HG03108 (cell line): ENCODE results near the gene ZNF554.
A peak's percentile ranks its signal among the peaks of the same experiment; 100 is the strongest.

ENCODE experiments used
- ATAC-seq: cut with Tn5 transposase; IDR thresholded peaks from one replicate; pipeline ENCODE4 v1.9.1; 2021; ENCODE audit warnings: moderate library complexity; ENCODE audit not compliant: unreplicated experiment

Gene ZNF554

GRCh38 chr19:2824129-2824528 lies 4.5 kb downstream of the ZNF554 start:
- no peak for ATAC-seq

DNA sequence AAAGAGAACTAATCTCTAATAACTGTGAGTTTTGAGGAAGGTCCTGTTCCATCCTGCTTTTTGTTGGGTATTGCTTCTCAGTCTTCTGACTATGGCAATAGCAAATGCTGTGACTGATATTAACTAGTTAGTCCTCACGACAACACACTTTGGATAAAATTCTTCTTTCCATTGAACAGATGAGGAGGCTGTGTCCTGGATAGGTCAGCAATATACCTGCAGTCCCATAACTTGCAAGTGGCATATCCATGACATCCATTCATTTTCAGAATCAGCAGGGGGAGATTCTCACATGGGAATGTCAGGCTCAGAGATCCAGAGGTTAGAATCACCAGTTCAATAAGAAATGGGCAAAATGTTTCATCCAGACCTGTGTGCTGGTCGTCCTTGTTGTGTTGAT lies 7.4 kb downstream of the ZNF554 start:
- no peak for ATAC-seq

GRCh38 chr19:2827840-2828489 lies 8.3 kb downstream of the ZNF554 start:
- no peak for ATAC-seq

DNA sequence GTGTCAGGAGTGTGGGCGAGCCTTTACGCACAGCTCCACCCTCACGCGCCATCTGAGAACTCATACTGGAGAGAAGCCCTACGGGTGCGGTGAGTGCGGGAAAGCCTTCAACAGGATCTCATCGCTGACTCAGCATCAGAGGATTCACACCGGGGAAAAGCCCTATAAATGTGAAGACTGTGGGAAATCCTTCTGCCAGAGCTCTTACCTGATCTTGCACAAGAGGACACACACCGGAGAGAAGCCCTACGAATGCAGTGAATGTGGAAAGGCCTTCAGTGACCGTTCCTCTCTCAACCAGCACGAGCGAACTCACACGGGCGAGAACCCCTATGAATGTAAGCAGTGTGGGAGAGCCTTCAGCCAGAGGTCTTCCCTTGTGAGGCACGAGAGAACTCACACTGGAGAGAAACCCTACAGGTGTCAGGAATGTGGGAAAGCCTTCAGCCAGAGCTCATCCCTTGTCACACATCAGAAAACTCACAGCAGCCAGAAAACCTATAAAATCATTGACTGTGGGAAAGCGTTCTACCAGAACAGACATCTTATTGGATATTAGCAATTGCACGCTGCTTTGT lies 14.7 kb downstream of the ZNF554 start:
- ATAC-seq: no peak

- ATAC-seq: no peak
These were observed 17.8 kb downstream of the ZNF554 start for GRCh38 chr19:2837430-2837829.

- peak; percentile 95 for ATAC-seq
These were observed 21.4 kb downstream of the ZNF554 start, which contains the start of gene ZNF555 for GRCh38 chr19:2840794-2841791. TSS of gene ZNF555 (plus strand) at chr19:2841475. CDS start at chr19:2841573, 98 bp downstream.

GRCh38 chr19:2841855-2842574 lies 22.3 kb downstream of the ZNF554 start:
- ATAC-seq: peak; percentile 9

DNA sequence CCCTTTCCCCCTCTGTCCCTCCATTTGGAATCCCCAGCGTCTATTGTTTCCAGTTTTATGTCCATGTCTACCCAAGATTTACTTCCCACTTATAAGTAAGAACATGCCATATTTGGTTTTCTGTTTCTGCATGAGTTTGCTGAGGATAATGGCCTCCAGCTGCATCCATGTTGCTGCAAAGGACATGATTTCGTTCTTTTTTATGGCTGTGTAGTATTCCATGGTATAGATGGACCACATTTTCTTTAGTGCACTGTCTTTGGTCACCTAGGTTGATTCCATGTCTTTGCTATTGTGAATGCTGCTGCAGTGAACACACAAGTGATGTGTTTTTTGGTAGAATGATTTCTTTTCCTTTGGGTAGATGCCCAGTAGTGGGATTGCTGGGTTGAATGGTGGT lies 25.4 kb downstream of the ZNF554 start:
- no peak for ATAC-seq

GRCh38 chr19:2846180-2846894 lies 26.7 kb downstream of the ZNF554 start:
- no peak for ATAC-seq

- ATAC-seq: no peak
These were observed 27.8 kb downstream of the ZNF554 start for GRCh38 chr19:2847507-2847906.

DNA sequence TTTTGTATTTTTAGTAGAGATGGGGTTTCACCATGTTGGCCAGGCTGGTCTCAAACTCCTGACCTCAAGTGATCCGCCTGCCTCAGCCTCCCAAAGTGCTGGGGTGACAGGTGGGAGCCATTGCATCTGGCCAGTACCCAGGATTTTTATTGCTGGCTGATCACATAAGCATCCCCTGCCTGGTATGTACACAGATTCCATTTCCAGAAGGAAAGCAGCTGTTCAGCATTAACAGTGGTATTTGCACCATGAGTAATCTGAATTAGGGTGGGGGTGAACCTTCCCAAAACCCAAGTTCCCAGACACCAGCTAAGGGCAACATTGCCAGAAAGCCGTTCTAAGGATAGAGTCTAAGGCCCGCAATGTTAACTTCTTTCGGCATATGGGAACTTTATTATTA lies 28.9 kb downstream of the ZNF554 start:
- no peak for ATAC-seq

DNA sequence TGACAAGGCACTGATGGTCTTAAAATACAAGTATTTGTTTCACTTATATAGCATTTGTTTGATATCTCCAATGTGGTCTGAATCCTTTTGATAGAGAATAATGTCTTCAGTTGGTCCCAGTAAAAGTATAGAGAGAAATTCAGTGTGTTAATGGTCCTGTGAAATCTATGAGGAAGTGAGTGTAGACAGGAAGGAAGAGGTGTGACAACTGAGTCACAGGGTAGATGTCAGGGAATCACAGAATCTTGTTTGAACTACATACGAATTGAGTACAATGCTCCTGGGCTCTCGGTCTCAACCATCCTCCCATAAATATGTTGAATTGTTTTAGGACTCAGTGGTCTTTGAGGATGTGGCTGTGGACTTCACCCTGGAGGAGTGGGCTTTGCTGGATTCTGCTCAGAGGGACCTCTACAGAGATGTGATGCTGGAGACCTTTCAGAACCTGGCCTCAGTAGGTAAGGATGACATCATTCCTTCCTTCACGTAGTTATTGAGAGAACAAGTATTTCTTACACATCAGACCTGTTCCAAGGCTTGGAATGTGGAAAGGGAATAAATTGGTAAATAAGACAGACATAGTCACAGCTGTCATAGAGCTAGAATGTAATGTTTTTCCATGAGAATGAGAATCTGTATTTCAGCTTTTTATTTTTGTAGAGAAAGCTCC lies 30.7 kb downstream of the ZNF554 start:
- no peak for ATAC-seq

- no peak for ATAC-seq
These were observed 32.9 kb downstream of the ZNF554 start for GRCh38 chr19:2852598-2852997.

- no peak for ATAC-seq
These were observed 33.4 kb downstream of the ZNF554 start for GRCh38 chr19:2853015-2853606.

GRCh38 chr19:2854849-2855248 lies 35.2 kb downstream of the ZNF554 start:
- ATAC-seq: no peak

GRCh38 chr19:2856457-2857050 lies 36.9 kb downstream of the ZNF554 start:
- ATAC-seq: no peak

- no peak for ATAC-seq
These were observed 39.2 kb downstream of the ZNF554 start for GRCh38 chr19:2858864-2859263.

- no peak for ATAC-seq
These were observed 44.1 kb downstream of the ZNF554 start for GRCh38 chr19:2863816-2864215.
